ENCODE data around the gene FBXW2.

- TF ChIP-seq, protein P1, sequence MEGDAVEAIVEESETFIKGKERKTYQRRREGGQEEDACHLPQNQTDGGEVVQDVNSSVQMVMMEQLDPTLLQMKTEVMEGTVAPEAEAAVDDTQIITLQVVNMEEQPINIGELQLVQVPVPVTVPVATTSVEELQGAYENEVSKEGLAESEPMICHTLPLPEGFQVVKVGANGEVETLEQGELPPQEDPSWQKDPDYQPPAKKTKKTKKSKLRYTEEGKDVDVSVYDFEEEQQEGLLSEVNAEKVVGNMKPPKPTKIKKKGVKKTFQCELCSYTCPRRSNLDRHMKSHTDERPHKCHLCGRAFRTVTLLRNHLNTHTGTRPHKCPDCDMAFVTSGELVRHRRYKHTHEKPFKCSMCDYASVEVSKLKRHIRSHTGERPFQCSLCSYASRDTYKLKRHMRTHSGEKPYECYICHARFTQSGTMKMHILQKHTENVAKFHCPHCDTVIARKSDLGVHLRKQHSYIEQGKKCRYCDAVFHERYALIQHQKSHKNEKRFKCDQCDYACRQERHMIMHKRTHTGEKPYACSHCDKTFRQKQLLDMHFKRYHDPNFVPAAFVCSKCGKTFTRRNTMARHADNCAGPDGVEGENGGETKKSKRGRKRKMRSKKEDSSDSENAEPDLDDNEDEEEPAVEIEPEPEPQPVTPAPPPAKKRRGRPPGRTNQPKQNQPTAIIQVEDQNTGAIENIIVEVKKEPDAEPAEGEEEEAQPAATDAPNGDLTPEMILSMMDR (IDR thresholded peaks at IDR 0.05) = no peak
- no peak for TF ChIP-seq POLR2A (IDR thresholded peaks at IDR 0.05)
Measured at GRCh38 chr9:120773256-120773655, 20.0 kb downstream of the FBXW2 start.
